Ovary (tissue), 9 donors: Measurements from ENCODE around the gene PTPRN2. TPM values are rescaled to one million over a fixed set of nuclear protein-coding genes. Genes with fewer than 3 reads are reported as not detected.

ENCODE experiments used
- DNase-seq, 5 donors: peaks; one replicate each; pipeline ENCODE4 v3.0.0-alpha.2; 2019 to 2020
- H3K27ac ChIP-seq, 2 donors: fragments of 200-600 bp; one replicate each; pipeline versions ENCODE4 v1.5.1 to v1.8.0; 2019 to 2022
- H3K27me3 ChIP-seq: fragments of 200-600 bp; one replicate; pipeline ENCODE4 v1.8.0; 2022
- H3K36me3 ChIP-seq: fragments of 200-600 bp; sonication (generic); one replicate; pipeline ENCODE4 v1.5.1; 2019
- H3K4me1 ChIP-seq: one replicate; pipeline ENCODE4 v1.8.1; 2013; ENCODE audit warnings: mild to moderate bottlenecking, moderate library complexity; ENCODE audit not compliant: insufficient read depth
- H3K4me3 ChIP-seq: fragments of 200-600 bp; sonication (generic); one replicate; pipeline ENCODE4 v1.5.1; 2017
- H3K9me3 ChIP-seq, 2 donors: fragments of 200-600 bp in 1 of 2; sonication (generic) in 1 of 2; one replicate each; pipeline versions ENCODE4 v1.5.1 to v1.8.1; 2013 to 2019; ENCODE audit warnings: mild to moderate bottlenecking in 1 of 2, moderate library complexity in 1 of 2
- EP300 ChIP-seq: sonication (generic); formaldehyde crosslinking; IDR thresholded peaks from one replicate; pipeline ENCODE4 v1.6.1; 2017; ENCODE audit warnings: antibody characterized with exemption
- POLR2A ChIP-seq: fragments of 450-650 bp; IDR thresholded peaks from one replicate; pipeline ENCODE4 v1.6.1; 2017; ENCODE audit warnings: antibody characterized with exemption, mild to moderate bottlenecking, moderate library complexity
- WGBS, 3 donors: extraction: QIAGEN DNeasy Blood & Tissue Kit in 1 of 3; methylation state at CpG; one replicate each; pipeline versions ENCODE4 v1.1.5 to v1.1.7; 2013 to 2017; 5-methylcytosine and 5-hydroxymethylcytosine counted together
- intact Hi-C, 4 donors: fragments of 100-400 bp; cut with DNase I; formaldehyde crosslinking; loops; one replicate each; pipeline versions ENCODE4 v1.11.0 to v1.15.1; 2022 to 2023
- polyA plus RNA-seq, 2 donors: library from polyadenylated mRNA; stranded (reverse); fragments of 200-250 nt in 1 of 2; fragments of 350-450 nt in 1 of 2; fragmentation: Illumina TruSeq in 1 of 2; extraction: RNeasy Lipid Tissue Mini Kit (QIAGEN cat#74804) in 1 of 2; gene quantifications; one replicate each; pipeline ENCODE4 v1.2.3, GENCODE V29; 2013 to 2014
- total RNA-seq, 7 donors: library from RNA; depleted of rRNA in 2 of 7; stranded (reverse); fragments of >200 nt in 2 of 7; fragmentation: NEBNext Ultra II Directional in 3 of 7; extraction: Animal tissue kit (Norgen Biotek cat#: 25700) in 3 of 7; gene quantifications; one replicate each; pipeline versions ENCODE4 v1.1.0 to v1.2.4, GENCODE V29; 2016 to 2023
- TF ChIP-seq, protein P1 (sequence below), 3 donors: fragments of 450-650 bp in 2 of 3; fragments of 200-600 bp in 1 of 3; IDR thresholded peaks; one replicate each; pipeline versions ENCODE4 v1.5.1 to v1.8.0; 2016 to 2022; ENCODE audit warnings: antibody characterized with exemption in 3 of 3, mild to moderate bottlenecking in 1 of 3
- donor health status: DM: no; HTN: no; CAD: no; lungs with moderate emphysema.
- donor health status: DM: no; HTN: no; CAD: no.
- donor health status: Bipolar disorder and iron deficiency.
- donor health status: DM: yes; HTN: yes; CAD: no.
- donor health status: DM: no; HTN: no; CAD: no.
- donor health status: DM: yes; HTN: yes; CAD: no.

The PTPRN2 gene
- total and polyA plus RNA-seq, 9 donors = 3.5 to 11.1 (median 5.9) TPM

DNA sequence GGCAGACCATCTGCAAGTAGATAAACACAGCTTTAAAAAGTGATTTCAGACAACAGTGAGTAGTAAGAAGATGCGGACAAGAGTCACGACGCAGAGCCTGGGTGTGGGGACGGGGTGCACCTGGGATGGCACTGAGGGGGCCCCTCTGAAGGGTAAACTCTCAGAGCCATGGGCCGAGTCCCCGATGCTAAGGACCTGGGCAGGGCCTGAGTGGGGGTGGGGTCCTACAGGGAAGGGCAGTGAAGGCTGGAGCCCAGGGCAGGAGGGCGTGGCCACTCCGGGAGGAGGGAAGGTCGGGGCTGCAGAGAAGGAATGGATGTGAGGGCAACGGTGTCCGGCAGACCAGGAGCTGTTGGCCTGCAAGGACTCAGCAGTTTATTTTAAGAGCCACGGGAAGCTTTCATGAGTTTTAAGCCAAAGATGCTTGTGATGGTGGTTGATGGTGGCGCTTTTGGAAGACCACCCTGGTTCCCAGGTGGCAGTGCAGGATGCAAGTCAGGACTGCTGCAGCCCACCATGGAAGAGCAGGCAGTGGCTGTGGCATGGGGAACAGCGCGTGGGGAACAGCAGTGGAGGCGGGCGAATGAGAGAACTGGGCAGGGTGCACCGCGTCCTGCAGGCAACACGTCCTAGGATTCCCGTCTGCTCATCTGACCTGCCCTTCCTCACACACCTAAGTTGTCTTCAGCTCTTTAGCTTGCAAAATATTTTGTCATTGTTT is 954.0 kb downstream of the PTPRN2 start:
- TF ChIP-seq EP300 = no peak
- no peak for TF ChIP-seq POLR2A
- TF ChIP-seq, protein P1, sequence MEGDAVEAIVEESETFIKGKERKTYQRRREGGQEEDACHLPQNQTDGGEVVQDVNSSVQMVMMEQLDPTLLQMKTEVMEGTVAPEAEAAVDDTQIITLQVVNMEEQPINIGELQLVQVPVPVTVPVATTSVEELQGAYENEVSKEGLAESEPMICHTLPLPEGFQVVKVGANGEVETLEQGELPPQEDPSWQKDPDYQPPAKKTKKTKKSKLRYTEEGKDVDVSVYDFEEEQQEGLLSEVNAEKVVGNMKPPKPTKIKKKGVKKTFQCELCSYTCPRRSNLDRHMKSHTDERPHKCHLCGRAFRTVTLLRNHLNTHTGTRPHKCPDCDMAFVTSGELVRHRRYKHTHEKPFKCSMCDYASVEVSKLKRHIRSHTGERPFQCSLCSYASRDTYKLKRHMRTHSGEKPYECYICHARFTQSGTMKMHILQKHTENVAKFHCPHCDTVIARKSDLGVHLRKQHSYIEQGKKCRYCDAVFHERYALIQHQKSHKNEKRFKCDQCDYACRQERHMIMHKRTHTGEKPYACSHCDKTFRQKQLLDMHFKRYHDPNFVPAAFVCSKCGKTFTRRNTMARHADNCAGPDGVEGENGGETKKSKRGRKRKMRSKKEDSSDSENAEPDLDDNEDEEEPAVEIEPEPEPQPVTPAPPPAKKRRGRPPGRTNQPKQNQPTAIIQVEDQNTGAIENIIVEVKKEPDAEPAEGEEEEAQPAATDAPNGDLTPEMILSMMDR (IDR thresholded peaks at IDR 0.05) = no peak
- intact Hi-C loops = no loop called here
- Histone ChIP-seq H3K27ac (no peak overlapping the region), H3K27me3 (no peaks in the 10 kb centered on the region), H3K4me1 (no peaks in the 10 kb centered on the region), H3K4me3 (no peak overlapping the region), H3K9me3 (no peaks in the 10 kb centered on the region), H3K36me3 (no peaks in the 10 kb centered on the region)
- WGBS, 3 donors = 80 to 81% (median 81%) methylated on average over 21 of the region's 21 CpGs
- DNase-seq = no peak

DNA sequence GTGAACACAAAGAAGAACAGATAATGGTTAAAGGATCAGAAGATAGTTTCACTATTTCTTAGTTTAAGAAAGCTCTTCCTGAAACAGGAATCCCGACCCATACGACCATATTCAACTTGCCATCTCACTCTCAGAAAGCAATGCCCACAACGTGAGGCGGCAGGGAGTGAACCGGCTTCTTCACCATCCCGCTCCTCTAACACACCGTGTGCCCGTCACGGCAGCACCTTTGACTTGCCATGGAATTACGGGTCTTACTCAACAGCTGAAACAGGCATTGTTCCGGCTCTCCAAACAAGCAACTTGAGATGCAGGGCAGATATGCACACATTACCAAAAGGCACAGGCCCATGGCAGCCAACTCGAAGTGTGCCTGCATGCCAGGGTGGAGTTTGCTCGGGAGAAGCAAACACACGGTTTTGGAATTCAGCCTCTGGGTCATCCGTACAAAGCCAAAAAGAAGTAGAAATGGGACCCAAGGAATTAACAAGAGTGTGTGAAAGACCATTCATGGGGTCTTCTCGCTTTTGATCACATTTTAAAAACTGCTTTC is 957.2 kb downstream of the PTPRN2 start:
- Histone ChIP-seq H3K27me3 (no peaks in the 10 kb centered on the region), H3K27ac (no peak overlapping the region), H3K4me1 (no peaks in the 10 kb centered on the region), H3K4me3 (no peak overlapping the region), H3K36me3 (no peaks in the 10 kb centered on the region), H3K9me3 (no peaks in the 10 kb centered on the region)
- intact Hi-C loops = no loop called here
- WGBS, 3 donors = 84 to 89% (median 87%) methylated on average over 16 of the region's 16 CpGs
- no peak for DNase-seq
- TF ChIP-seq EP300 (no peak), POLR2A (no peak)
- TF ChIP-seq, protein P1 (IDR thresholded peaks at IDR 0.05) = no peak

GRCh38 chr7:157628456-157628855 is 959.2 kb downstream of the PTPRN2 start:
- DNase-seq = no peak
- no peaks in the 10 kb centered on the region for H3K36me3 ChIP-seq
- 87 to 90% (median 87%) methylated on average over 12 of the region's 12 CpGs for WGBS, 3 donors
- no peaks in the 10 kb centered on the region for H3K27me3 ChIP-seq
- TF ChIP-seq, protein P1 (IDR thresholded peaks at IDR 0.05) = no peak
- no peak for TF ChIP-seq EP300
- no peak for TF ChIP-seq POLR2A
- no peak overlapping the region for H3K27ac ChIP-seq
- no peaks in the 10 kb centered on the region for H3K4me1 ChIP-seq
- no peaks in the 10 kb centered on the region for H3K9me3 ChIP-seq
- intact Hi-C loops = no loop called here
- H3K4me3 ChIP-seq = no peak overlapping the region

DNA sequence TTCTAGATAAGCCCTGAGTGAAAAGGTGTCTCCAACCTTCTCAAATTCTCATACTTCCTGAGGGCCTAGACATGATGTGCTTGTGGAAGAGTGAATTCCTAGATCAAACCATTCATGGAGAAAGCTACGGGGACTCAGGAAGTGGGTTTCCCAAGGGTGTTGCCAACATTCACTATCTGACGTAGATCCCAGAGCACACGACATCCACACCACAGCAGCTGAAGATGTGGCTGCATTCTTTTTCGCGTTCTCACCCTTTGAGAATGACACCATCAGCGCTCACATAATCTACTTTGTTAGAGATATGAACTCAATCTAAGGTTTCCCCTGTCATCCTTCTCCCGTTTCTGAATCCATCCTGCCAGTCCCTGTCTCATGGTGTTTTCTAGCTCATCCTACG is 960.0 kb downstream of the PTPRN2 start:
- no peak overlapping the region for H3K27ac ChIP-seq
- no peak for TF ChIP-seq EP300
- TF ChIP-seq POLR2A = no peak
- TF ChIP-seq, protein P1 (IDR thresholded peaks at IDR 0.05) = no peak
- intact Hi-C loops = no loop called here
- no peaks in the 10 kb centered on the region for H3K27me3 ChIP-seq
- WGBS, 3 donors = 82 to 89% (median 89%) methylated on average over 8 of the region's 8 CpGs
- H3K4me1 ChIP-seq = no peaks in the 10 kb centered on the region
- no peaks in the 10 kb centered on the region for H3K9me3 ChIP-seq
- H3K4me3 ChIP-seq = no peak overlapping the region
- no peaks in the 10 kb centered on the region for H3K36me3 ChIP-seq
- no peak for DNase-seq
